Measurements from ENCODE around the gene PIWIL1. TPM values are rescaled to one million over a fixed set of nuclear protein-coding genes. Genes with fewer than 3 reads are reported as not detected.

The PIWIL1 gene
- total and polyA plus RNA-seq, 2 experiments from 2014 or later, result not detected

DNA sequence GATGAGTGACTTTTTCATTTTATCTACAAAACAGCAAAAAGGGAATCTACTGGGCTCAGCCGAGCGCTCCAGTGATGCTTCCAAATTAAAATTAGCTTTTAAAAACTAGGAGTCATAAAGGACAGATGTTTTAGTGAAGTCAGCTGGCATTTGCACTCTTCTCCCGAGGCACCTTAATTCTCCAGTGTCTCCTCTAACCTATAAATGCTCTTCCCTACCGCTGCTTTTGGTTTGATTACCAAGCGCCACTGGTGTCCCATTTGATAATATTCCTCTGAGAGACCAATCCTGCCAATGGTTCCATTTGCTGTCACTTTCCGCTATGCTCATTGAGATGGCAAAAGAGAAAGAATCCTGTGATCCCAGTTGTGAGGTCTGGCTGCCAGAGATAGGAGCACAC lies 29.3 kb upstream of the PIWIL1 start:
- TF ChIP-seq CREB1 (CRISPR knock-in tag; IDR thresholded peaks at IDR 0.05; ENCODE audit: low read depth) (no peak), ZNF114 (CRISPR knock-in tag; IDR thresholded peaks at IDR 0.05) (no peak)
- ATAC-seq (no peak), DNase-seq (ENCODE audit: low spot score) (no peak)
- Histone ChIP-seq H4K20me1 (replicated peaks; ENCODE audit: insufficient read depth) (no peaks in the 10 kb centered on the region), H3F3A (replicated peaks; ENCODE audit: low read depth) (no peaks in the 10 kb centered on the region), H2AFZ (no peak overlapping the region), H3K9me2 (ENCODE audit: insufficient read depth) (no peaks in the 10 kb centered on the region), H3K79me2 (replicated peaks; ENCODE audit: insufficient read depth) (no peaks in the 10 kb centered on the region), H3K36me3 (ENCODE audit: insufficient read depth) (no peaks in the 10 kb centered on the region), H3K4me2 (no peak overlapping the region), H3K4me3 (no peak overlapping the region), H3K27ac (ENCODE audit: low read depth) (no peak overlapping the region), H3K4me1 (ENCODE audit: insufficient read depth) (no peaks in the 10 kb centered on the region), H3K27me3 (ENCODE audit: insufficient read depth) (no peaks in the 10 kb centered on the region)
- no peak overlapping the region for H3K4me3 Mint-ChIP-seq
- peaks cover 27% of the 10 kb centered on the region for H3K36me3 Mint-ChIP-seq (ENCODE audit: low read depth)
- no peak overlapping the region for H3K27ac Mint-ChIP-seq
- peaks cover 3% of the 10 kb centered on the region for H3K27me3 Mint-ChIP-seq (ENCODE audit: insufficient read depth, low read depth, poor library complexity)
- no peaks in the 10 kb centered on the region for H3K4me1 Mint-ChIP-seq
- peaks cover 62% of the 10 kb centered on the region for H3K9me3 Mint-ChIP-seq

DNA sequence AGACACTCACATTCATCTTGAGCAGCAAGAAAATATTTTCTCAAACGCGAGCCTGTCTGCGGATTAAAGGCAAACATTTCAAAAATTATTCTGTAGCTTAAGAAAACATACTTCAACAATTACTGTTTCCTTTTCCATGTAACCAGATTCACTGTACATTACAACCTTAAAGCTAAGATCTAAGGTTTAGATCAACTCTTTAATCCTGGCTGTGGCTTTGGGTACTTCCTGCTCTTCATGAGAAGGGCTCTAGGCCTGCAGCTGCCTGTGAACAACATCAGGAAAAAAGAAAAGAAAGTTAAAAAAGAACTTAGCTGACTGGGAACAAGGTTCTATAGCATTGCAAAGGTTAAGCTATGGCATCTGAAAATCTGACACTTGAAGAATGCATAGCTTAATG lies 21.4 kb upstream of the PIWIL1 start:
- DNase-seq (ENCODE audit: low spot score) (no peak), ATAC-seq (no peak)
- Mint-ChIP-seq H3K4me1 (no peaks in the 10 kb centered on the region), H3K36me3 (ENCODE audit: low read depth) (peaks cover 40% of the 10 kb centered on the region), H3K4me3 (no peak overlapping the region), H3K9me3 (peaks cover 49% of the 10 kb centered on the region), H3K27ac (no peak overlapping the region), H3K27me3 (ENCODE audit: insufficient read depth, low read depth, poor library complexity) (peaks cover 2% of the 10 kb centered on the region)
- Histone ChIP-seq H3F3A (replicated peaks; ENCODE audit: low read depth) (no peaks in the 10 kb centered on the region), H4K20me1 (replicated peaks; ENCODE audit: insufficient read depth) (no peaks in the 10 kb centered on the region), H3K27ac (ENCODE audit: low read depth) (no peak overlapping the region), H3K4me2 (no peak overlapping the region), H3K9me2 (ENCODE audit: insufficient read depth) (no peaks in the 10 kb centered on the region), H3K4me1 (ENCODE audit: insufficient read depth) (no peaks in the 10 kb centered on the region), H3K79me2 (replicated peaks; ENCODE audit: insufficient read depth) (no peaks in the 10 kb centered on the region), H3K27me3 (ENCODE audit: insufficient read depth) (no peaks in the 10 kb centered on the region), H2AFZ (no peak overlapping the region), H3K4me3 (no peak overlapping the region), H3K36me3 (ENCODE audit: insufficient read depth) (no peaks in the 10 kb centered on the region; the same call in 1 of the 2 replicates)
- TF ChIP-seq, protein P1, sequence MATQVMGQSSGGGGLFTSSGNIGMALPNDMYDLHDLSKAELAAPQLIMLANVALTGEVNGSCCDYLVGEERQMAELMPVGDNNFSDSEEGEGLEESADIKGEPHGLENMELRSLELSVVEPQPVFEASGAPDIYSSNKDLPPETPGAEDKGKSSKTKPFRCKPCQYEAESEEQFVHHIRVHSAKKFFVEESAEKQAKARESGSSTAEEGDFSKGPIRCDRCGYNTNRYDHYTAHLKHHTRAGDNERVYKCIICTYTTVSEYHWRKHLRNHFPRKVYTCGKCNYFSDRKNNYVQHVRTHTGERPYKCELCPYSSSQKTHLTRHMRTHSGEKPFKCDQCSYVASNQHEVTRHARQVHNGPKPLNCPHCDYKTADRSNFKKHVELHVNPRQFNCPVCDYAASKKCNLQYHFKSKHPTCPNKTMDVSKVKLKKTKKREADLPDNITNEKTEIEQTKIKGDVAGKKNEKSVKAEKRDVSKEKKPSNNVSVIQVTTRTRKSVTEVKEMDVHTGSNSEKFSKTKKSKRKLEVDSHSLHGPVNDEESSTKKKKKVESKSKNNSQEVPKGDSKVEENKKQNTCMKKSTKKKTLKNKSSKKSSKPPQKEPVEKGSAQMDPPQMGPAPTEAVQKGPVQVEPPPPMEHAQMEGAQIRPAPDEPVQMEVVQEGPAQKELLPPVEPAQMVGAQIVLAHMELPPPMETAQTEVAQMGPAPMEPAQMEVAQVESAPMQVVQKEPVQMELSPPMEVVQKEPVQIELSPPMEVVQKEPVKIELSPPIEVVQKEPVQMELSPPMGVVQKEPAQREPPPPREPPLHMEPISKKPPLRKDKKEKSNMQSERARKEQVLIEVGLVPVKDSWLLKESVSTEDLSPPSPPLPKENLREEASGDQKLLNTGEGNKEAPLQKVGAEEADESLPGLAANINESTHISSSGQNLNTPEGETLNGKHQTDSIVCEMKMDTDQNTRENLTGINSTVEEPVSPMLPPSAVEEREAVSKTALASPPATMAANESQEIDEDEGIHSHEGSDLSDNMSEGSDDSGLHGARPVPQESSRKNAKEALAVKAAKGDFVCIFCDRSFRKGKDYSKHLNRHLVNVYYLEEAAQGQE (IDR thresholded peaks at IDR 0.05; ENCODE audit: unreplicated experiment), result no peak
- no peak for TF ChIP-seq STAT1 (IDR thresholded peaks at IDR 0.05; ENCODE audit: unreplicated experiment)
- TF ChIP-seq ZNF114 (CRISPR knock-in tag; IDR thresholded peaks at IDR 0.05), result no peak
- TF ChIP-seq ZNF331 (CRISPR knock-in tag; IDR thresholded peaks at IDR 0.05; ENCODE audit: low read depth), result no peak
- TF ChIP-seq, protein P2, sequence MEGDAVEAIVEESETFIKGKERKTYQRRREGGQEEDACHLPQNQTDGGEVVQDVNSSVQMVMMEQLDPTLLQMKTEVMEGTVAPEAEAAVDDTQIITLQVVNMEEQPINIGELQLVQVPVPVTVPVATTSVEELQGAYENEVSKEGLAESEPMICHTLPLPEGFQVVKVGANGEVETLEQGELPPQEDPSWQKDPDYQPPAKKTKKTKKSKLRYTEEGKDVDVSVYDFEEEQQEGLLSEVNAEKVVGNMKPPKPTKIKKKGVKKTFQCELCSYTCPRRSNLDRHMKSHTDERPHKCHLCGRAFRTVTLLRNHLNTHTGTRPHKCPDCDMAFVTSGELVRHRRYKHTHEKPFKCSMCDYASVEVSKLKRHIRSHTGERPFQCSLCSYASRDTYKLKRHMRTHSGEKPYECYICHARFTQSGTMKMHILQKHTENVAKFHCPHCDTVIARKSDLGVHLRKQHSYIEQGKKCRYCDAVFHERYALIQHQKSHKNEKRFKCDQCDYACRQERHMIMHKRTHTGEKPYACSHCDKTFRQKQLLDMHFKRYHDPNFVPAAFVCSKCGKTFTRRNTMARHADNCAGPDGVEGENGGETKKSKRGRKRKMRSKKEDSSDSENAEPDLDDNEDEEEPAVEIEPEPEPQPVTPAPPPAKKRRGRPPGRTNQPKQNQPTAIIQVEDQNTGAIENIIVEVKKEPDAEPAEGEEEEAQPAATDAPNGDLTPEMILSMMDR (conservative IDR thresholded peaks at IDR 0.05; ENCODE audit: low read depth in 2 of 2), result no peak
- TF ChIP-seq, protein P3, sequence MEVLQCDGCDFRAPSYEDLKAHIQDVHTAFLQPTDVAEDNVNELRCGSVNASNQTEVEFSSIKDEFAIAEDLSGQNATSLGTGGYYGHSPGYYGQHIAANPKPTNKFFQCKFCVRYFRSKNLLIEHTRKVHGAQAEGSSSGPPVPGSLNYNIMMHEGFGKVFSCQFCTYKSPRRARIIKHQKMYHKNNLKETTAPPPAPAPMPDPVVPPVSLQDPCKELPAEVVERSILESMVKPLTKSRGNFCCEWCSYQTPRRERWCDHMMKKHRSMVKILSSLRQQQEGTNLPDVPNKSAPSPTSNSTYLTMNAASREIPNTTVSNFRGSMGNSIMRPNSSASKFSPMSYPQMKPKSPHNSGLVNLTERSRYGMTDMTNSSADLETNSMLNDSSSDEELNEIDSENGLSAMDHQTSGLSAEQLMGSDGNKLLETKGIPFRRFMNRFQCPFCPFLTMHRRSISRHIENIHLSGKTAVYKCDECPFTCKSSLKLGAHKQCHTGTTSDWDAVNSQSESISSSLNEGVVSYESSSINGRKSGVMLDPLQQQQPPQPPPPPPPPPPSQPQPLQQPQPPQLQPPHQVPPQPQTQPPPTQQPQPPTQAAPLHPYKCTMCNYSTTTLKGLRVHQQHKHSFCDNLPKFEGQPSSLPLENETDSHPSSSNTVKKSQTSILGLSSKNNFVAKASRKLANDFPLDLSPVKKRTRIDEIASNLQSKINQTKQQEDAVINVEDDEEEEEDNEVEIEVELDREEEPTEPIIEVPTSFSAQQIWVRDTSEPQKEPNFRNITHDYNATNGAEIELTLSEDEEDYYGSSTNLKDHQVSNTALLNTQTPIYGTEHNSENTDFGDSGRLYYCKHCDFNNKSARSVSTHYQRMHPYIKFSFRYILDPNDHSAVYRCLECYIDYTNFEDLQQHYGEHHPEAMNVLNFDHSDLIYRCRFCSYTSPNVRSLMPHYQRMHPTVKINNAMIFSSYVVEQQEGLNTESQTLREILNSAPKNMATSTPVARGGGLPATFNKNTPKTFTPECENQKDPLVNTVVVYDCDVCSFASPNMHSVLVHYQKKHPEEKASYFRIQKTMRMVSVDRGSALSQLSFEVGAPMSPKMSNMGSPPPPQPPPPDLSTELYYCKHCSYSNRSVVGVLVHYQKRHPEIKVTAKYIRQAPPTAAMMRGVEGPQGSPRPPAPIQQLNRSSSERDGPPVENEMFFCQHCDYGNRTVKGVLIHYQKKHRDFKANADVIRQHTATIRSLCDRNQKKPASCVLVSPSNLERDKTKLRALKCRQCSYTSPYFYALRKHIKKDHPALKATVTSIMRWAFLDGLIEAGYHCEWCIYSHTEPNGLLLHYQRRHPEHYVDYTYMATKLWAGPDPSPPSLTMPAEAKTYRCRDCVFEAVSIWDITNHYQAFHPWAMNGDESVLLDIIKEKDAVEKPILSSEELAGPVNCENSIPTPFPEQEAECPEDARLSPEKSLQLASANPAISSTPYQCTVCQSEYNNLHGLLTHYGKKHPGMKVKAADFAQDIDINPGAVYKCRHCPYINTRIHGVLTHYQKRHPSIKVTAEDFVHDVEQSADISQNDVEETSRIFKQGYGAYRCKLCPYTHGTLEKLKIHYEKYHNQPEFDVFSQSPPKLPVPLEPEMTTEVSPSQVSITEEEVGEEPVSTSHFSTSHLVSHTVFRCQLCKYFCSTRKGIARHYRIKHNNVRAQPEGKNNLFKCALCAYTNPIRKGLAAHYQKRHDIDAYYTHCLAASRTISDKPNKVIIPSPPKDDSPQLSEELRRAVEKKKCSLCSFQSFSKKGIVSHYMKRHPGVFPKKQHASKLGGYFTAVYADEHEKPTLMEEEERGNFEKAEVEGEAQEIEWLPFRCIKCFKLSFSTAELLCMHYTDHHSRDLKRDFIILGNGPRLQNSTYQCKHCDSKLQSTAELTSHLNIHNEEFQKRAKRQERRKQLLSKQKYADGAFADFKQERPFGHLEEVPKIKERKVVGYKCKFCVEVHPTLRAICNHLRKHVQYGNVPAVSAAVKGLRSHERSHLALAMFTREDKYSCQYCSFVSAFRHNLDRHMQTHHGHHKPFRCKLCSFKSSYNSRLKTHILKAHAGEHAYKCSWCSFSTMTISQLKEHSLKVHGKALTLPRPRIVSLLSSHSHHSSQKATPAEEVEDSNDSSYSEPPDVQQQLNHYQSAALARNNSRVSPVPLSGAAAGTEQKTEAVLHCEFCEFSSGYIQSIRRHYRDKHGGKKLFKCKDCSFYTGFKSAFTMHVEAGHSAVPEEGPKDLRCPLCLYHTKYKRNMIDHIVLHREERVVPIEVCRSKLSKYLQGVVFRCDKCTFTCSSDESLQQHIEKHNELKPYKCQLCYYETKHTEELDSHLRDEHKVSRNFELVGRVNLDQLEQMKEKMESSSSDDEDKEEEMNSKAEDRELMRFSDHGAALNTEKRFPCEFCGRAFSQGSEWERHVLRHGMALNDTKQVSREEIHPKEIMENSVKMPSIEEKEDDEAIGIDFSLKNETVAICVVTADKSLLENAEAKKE (CRISPR knock-in tag; IDR thresholded peaks at IDR 0.05), result no peak
- no peak for TF ChIP-seq EZH2phosphoT487 (IDR thresholded peaks at IDR 0.05; ENCODE audit: unreplicated experiment)
- TF ChIP-seq, protein P4, sequence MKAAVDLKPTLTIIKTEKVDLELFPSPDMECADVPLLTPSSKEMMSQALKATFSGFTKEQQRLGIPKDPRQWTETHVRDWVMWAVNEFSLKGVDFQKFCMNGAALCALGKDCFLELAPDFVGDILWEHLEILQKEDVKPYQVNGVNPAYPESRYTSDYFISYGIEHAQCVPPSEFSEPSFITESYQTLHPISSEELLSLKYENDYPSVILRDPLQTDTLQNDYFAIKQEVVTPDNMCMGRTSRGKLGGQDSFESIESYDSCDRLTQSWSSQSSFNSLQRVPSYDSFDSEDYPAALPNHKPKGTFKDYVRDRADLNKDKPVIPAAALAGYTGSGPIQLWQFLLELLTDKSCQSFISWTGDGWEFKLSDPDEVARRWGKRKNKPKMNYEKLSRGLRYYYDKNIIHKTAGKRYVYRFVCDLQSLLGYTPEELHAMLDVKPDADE (IDR thresholded peaks at IDR 0.05), result no peak
- no peak for TF ChIP-seq POLR2AphosphoS5 (IDR thresholded peaks at IDR 0.05; ENCODE audit: low read depth)
